CD1c-positive myeloid dendritic cell (primary cell): ENCODE measurements around the gene GDAP2.
"Not testable (repeated sequence)": the region's sequence is repeated elsewhere in the genome, so short reads cannot be mapped to it uniquely, and the experiment has no call there.

Experiments used
- DNase-seq: peaks from one replicate; pipeline ENCODE4 v3.0.0-alpha.2; 2016; ENCODE audit errors: extremely low spot score

Gene GDAP2

GRCh38 chr1:117902944-117903343 lies 26.5 kb downstream of the GDAP2 start:
- no peak for DNase-seq

GRCh38 chr1:117899801-117900200 lies 29.6 kb downstream of the GDAP2 start:
- DNase-seq: no peak

DNA sequence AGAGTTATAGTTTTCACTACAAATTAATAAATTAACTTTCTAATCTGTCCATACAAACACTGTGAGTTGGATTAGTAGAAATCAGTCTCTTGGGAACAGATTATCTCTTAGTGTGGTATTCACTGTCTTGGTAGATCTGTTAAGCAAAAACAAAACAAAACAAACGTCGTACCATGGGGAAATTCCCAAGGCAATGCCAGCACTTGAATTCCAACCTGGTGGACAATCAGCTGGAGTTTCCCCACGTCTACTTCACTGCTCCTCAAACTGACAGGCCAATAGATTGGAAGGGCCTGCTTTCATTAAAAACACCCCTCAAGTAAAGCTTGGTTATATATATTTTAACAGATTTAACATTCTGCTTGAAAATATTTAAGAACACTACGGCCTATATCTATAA lies 31.9 kb downstream of the GDAP2 start:
- no peak for DNase-seq

DNA sequence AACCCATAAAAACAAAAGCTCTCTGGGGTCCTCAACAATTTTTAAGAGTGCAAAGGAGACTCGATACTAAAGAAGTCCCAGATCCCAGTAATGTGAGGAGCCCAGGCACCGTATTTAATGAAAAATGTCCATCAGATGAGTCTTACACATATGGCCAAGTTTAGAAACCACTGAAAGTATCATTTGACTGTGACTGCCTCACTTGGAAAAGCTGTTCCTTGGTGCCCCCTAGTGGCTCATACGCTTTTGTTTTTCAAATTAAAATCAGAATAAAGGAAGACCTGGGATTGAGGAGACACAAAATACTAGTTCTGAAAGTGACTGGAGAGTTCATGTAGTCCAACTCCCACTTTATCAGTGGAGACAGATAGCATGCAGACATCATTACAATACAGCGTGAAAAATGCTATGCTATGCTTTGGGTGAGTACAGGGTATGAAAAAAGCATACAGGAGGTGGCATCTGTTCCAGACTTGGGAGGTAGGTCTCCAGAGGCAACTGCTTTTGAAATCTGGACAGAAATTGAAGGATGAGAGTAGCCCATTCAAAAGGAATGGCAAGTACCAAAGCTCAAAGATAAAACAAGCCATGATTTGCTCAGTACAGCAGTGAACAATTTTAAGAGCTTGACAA lies 33.8 kb downstream of the GDAP2 start:
- peak; percentile 62 for DNase-seq

- DNase-seq: no peak
Observed at GRCh38 chr1:117894078-117894477, 35.3 kb downstream of the GDAP2 start.

GRCh38 chr1:117892512-117892911 lies 36.9 kb downstream of the GDAP2 start:
- no peak for DNase-seq

GRCh38 chr1:117890452-117890851 lies 39.0 kb downstream of the GDAP2 start:
- no peak for DNase-seq

- DNase-seq: no peak
Observed at GRCh38 chr1:117886101-117886795, 43.2 kb downstream of the GDAP2 start.

DNA sequence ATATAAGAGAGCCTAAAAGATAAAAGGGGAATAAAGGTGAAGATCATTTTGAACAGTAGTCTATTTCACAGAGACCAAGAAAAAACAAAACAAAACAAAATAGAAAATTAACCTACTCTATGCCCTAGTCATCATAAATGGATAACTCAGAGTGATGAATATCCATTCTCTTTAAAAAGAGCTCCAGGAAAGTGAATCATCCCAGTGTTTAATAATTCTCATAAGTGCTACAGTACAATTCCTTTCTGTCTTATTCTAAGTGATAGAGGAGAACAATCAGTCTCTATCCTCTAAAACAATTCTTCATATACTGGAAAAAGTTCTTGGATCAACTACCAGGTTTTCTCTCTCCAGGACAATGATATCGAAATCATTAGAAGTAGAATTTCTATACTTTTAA lies 45.8 kb downstream of the GDAP2 start:
- DNase-seq: no peak

DNA sequence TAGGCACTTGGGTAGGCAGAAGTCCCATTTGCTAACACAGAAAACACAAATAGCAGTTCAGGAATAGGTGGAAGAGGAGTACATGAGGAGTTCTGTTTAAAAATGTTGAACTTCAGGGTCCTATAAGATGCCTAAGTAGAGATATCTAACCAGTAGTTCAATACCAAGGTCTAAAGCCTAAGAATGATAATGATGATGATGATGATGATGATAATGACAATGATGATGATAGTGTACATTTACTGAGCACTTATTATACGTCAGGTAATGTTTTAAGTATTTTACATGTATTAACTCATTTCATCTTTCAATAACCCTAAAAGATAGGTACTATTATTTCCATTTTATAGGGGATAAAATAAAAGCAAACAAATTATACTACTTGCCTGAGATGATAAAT lies 50.1 kb downstream of the GDAP2 start:
- no peak for DNase-seq

DNA sequence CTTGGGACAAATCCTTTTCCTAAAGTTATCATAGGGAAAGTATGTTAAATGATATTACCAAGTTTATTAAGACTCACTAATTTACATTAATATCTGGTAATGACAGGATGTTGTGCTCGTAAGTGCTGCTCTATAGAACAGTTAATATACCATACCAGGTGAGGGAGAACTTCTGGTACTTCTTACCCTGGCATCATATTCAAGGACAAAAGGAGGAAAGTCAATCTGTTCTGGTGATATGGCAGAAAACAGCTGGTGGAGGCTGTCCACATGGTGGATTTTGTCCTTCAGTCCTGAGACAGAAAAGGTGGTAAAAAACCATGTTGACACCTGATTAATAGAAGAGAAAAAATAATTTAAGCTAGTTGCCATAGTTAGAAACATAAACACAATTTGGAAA lies 51.6 kb downstream of the GDAP2 start:
- DNase-seq: no peak

- DNase-seq: no peak
Observed at GRCh38 chr1:117871013-117871412, 58.4 kb downstream of the GDAP2 start.

- DNase-seq: no peak
Observed at GRCh38 chr1:117861694-117862093, 67.7 kb downstream of the GDAP2 start.

DNA sequence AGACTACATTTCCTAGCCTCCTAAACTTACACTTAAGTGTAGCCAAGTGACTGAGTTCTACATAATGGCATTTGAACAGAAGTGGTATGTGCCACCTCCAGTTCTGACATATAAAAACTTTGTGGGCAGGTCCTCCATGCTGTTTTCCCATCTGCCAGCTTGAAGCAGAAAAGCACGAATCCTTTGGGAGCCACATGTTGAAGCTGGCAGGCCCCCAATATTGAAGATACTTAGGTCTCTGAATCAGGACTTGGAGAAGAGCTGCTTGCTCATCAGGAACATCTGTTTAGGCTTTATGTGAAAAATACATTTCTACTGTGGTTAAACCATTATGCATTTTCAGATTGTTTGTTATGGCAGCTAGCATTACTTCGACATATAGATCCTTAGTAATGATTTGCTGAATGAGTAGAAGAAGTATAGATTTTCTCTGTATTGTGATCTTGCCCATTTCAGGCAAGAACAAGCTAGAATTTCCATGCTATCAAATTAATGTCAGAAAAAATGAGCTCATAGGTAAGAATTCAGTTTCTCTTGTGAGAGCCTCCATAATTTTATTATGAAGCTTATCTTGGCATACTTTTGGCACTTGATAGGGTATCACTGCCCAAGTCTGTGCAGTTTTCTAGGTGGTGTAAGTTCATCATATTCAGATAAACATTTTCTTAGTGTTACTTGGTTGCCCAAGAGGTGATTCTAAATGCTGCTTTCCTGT lies 68.4 kb downstream of the GDAP2 start:
- no peak for DNase-seq

GRCh38 chr1:117859901-117860300 lies 69.5 kb downstream of the GDAP2 start:
- no peak for DNase-seq

- no peak for DNase-seq
Observed at GRCh38 chr1:117857418-117857817, 72.0 kb downstream of the GDAP2 start.

- no peak for DNase-seq
Observed at GRCh38 chr1:117852853-117853553, 76.4 kb downstream of the GDAP2 start.

- DNase-seq: no peak
Observed at GRCh38 chr1:117851687-117852086, 77.7 kb downstream of the GDAP2 start.

DNA sequence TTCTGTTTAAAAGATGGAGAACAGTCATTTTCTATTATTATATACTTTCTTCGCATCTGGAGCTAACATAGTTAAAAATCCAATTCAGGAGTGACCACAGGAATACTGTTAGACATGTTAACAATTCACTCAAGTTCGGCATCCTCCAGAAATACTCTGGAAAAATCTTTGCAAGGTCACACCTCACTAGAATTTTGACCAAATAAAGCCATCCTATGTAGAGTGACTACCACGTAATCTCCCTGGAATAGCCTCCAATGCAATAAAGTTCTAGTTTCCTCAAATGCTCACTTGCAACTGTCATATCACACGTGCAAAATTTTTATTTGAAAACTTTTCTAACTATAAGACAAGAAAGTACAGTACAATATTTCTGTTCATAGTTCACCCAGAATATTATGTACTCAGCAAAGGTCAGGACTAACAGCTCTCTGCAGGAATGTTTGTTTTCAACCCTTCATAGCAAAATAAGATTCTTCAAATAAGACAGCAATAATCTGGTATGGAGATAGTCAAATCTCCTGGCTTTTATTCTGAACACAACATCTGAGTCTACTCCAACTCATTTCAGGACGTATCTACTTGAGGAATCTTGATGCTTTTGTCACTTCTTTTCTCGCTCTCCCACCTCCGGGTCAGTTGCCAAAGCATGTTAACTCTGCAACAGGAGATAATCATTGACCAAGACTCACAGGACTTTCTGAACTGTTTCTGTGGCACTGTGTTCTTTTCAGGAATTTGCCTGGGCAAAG lies 82.6 kb downstream of the GDAP2 start:
- DNase-seq: no peak

DNA sequence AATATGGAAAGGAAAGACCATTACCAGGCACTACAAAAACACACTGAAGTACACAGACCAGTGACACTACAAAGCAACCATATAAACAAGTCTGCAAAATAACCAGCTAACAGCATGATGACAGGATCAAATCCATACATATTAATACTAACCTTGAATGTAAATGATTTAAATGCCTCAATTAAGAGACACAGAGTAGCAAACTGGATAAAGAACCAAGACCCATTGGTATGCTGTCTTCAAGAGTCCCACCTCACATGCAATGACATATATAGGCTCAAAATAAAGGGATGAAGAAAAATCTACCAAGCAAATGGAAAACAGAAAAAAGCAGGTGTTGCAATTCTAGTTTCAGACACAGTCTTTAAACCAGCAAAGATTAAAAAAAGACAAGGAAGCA lies 84.9 kb downstream of the GDAP2 start:
- DNase-seq: not testable (repeated sequence)

GRCh38 chr1:117843791-117844190 lies 85.6 kb downstream of the GDAP2 start:
- DNase-seq: no peak
